ENCODE data around the gene SHLD3. TPM values are rescaled to one million over a fixed set of nuclear protein-coding genes. Genes with fewer than 3 reads are reported as not detected.

The SHLD3 gene
- 1.8 and 2.5 TPM in 2 replicates for total RNA-seq

GRCh38 chr5:65624571-65625555 lies at the start of gene SHLD3, which contains the start of gene TRAPPC13:
Gene SHLD3, plus strand, starts transcription at chr5:65625027. Its CDS starts 4,561 bp downstream, at chr5:65629588.
Gene TRAPPC13, plus strand, starts transcription at chr5:65625027. Its CDS starts 34 bp downstream, at chr5:65625061.

GRCh38 chr5:65624025-65624570 lies 729 bp upstream of the SHLD3 start, which contains the start of gene TRIM23:
Gene TRIM23, minus strand, starts transcription at chr5:65624333. Its CDS starts 59 bp downstream, at chr5:65624274.

Other genes with a start within 250 kb of the SHLD3 start
- 58.6 and 72.2 TPM in 2 replicates for gene ADAMTS6, start 143.1 kb upstream of the SHLD3 start, total RNA-seq
- 2.7 and 3.5 TPM in 2 replicates for gene CENPK, start 61.9 kb upstream of the SHLD3 start, total RNA-seq
- 31.4 and 40.9 TPM in 2 replicates for gene PPWD1, start 61.7 kb upstream of the SHLD3 start, total RNA-seq
- gene TRIM23, start 694 bp upstream of the SHLD3 start, total RNA-seq = 30.7 and 37.3 TPM in 2 replicates
- 23.9 and 26.3 TPM in 2 replicates for gene TRAPPC13, start within 50 bp of the SHLD3 start, total RNA-seq
- 12.0 and 13.1 TPM in 2 replicates for gene SGTB, start 97.1 kb downstream of the SHLD3 start, total RNA-seq
- 18.8 and 18.9 TPM in 2 replicates for gene NLN, start 97.2 kb downstream of the SHLD3 start, total RNA-seq